Cardiac muscle cell (in vitro differentiated cells and primary cell): ENCODE data around the gene SLC5A11. TPM values are rescaled to one million over a fixed set of nuclear protein-coding genes. Genes with fewer than 3 reads are reported as not detected.

ENCODE experiments used
- DNase-seq, 2 donors: peaks; one replicate each; pipeline versions ENCODE4 v3.0.0 to v3.0.0-alpha.2; 2010 to 2017; ENCODE audit warnings: low read depth in 1 of 2, low spot score in 1 of 2
- H3K27ac ChIP-seq: fragments of 200-600 bp; sonication (generic); 2 replicates; pipeline ENCODE4 v1.5.1; 2016
- H3K27me3 ChIP-seq: fragments of 200-600 bp; sonication (generic); 2 replicates; pipeline ENCODE4 v1.6.0; 2016; ENCODE audit warnings: control low read depth
- H3K36me3 ChIP-seq: fragments of 200-600 bp; sonication (generic); 2 replicates; pipeline ENCODE4 v1.5.1; 2016; ENCODE audit warnings: control low read depth
- H3K4me1 ChIP-seq: fragments of 200-600 bp; sonication (generic); 2 replicates; pipeline ENCODE4 v1.8.1; 2017; ENCODE audit warnings: low read depth, mild to moderate bottlenecking, mixed run types
- H3K4me3 ChIP-seq: fragments of 200-600 bp; sonication (generic); 2 replicates; pipeline ENCODE4 v1.5.1; 2016; ENCODE audit warnings: mild to moderate bottlenecking
- H3K9me3 ChIP-seq: fragments of 200-600 bp; sonication (generic); 2 replicates; pipeline ENCODE4 v1.5.1; 2017; ENCODE audit warnings: low read depth, mild to moderate bottlenecking, control low read depth
- polyA plus RNA-seq: library from polyadenylated mRNA; unstranded; fragments of >200 nt; fragmentation: Nextera tagmentation; extraction: Ambion mirVana; gene quantifications from 2 replicates; pipeline ENCODE4 v1.2.1, GENCODE V29; 2016
- total RNA-seq: library from RNA; depleted of rRNA; stranded (reverse); fragments of >200 nt; gene quantifications from 2 replicates; pipeline ENCODE4 v1.2.3, GENCODE V29; 2016
- TF ChIP-seq, protein P1 (sequence below): IDR thresholded peaks from 2 replicates; pipeline ENCODE4 v1.5.1; 2012; ENCODE audit warnings: low read depth, mild to moderate bottlenecking, low read length

SLC5A11 gene
- total and polyA plus RNA-seq, 2 experiments from 2014 or later: not detected

GRCh38 chr16:24826817-24827566 is 18.8 kb upstream of the SLC5A11 start:
- TF ChIP-seq, protein P1, sequence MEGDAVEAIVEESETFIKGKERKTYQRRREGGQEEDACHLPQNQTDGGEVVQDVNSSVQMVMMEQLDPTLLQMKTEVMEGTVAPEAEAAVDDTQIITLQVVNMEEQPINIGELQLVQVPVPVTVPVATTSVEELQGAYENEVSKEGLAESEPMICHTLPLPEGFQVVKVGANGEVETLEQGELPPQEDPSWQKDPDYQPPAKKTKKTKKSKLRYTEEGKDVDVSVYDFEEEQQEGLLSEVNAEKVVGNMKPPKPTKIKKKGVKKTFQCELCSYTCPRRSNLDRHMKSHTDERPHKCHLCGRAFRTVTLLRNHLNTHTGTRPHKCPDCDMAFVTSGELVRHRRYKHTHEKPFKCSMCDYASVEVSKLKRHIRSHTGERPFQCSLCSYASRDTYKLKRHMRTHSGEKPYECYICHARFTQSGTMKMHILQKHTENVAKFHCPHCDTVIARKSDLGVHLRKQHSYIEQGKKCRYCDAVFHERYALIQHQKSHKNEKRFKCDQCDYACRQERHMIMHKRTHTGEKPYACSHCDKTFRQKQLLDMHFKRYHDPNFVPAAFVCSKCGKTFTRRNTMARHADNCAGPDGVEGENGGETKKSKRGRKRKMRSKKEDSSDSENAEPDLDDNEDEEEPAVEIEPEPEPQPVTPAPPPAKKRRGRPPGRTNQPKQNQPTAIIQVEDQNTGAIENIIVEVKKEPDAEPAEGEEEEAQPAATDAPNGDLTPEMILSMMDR: no peak
- no peak for DNase-seq

DNA sequence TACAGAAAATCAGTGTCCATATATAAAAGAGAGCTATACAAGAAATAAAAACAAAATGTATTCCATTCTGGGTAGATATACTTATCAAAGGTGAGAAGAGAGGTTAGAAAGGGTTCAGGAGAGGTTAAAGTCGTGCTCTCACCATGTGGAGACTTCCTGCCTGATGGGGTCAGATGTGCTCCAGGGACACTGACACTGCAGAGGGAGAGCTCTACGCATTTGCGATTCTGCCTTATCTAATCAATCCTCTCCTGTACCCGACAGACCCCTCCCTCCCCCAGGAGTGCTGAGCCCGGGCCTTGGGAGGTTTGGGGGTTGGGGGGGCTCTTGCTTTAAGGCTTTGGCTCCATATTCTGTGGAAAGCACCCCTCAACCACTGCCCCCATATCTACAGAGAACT is 16.6 kb upstream of the SLC5A11 start:
- Histone ChIP-seq H3K36me3 (peaks cover 10% of the 10 kb centered on the region), H3K27ac (no peak overlapping the region), H3K27me3 (no peaks in the 10 kb centered on the region), H3K4me1 (peaks cover 6% of the 10 kb centered on the region), H3K9me3 (no peaks in the 10 kb centered on the region), H3K4me3 (no peak overlapping the region)
- TF ChIP-seq, protein P1: no peak
- DNase-seq: no peak

More at GRCh38 chr16:24826817-24827566, 18.8 kb upstream of the SLC5A11 start:
- H3K4me1 ChIP-seq: peaks cover 6% of the 10 kb centered on the region
- H3K4me3 ChIP-seq: no peak overlapping the region
- no peaks in the 10 kb centered on the region for H3K27me3 ChIP-seq
- H3K9me3 ChIP-seq: no peaks in the 10 kb centered on the region
- no peak overlapping the region for H3K27ac ChIP-seq
- H3K36me3 ChIP-seq: peaks cover 29% of the 10 kb centered on the region

DNA sequence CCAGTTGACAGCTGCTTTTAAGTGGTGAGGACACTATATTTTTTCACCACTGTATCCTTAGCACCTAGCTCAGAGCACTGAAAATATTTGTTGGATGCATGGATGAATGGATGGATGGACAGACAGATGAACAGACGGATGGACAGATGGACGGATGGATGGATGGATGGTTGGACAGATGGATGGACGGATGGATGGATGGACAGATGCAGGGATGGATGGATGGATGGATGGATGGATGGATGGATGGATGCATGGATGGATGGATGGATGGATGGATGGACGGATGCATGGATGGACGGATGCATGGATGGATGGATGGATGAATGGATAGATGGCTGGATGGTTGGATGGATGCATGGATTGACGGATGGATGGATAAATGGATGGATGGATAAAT is 12.4 kb upstream of the SLC5A11 start:
- H3K27me3 ChIP-seq: no peaks in the 10 kb centered on the region
- H3K9me3 ChIP-seq: no peaks in the 10 kb centered on the region
- H3K4me1 ChIP-seq: peaks cover 6% of the 10 kb centered on the region
- no peak for DNase-seq
- no peak overlapping the region for H3K4me3 ChIP-seq
- H3K27ac ChIP-seq: no peak overlapping the region
- TF ChIP-seq, protein P1: no peak
- no peaks in the 10 kb centered on the region for H3K36me3 ChIP-seq

GRCh38 chr16:24834459-24835335 is 11.1 kb upstream of the SLC5A11 start:
- Histone ChIP-seq H3K27me3 (no peaks in the 10 kb centered on the region), H3K4me3 (no peak overlapping the region), H3K36me3 (no peaks in the 10 kb centered on the region), H3K4me1 (no peaks in the 10 kb centered on the region), H3K9me3 (no peaks in the 10 kb centered on the region), H3K27ac (no peak overlapping the region)
- peak; percentile 53 to 54 for DNase-seq
- TF ChIP-seq, protein P1: peak; percentile 74

GRCh38 chr16:24836836-24837235 is 8.9 kb upstream of the SLC5A11 start:
- no peak for DNase-seq
- TF ChIP-seq, protein P1: no peak

More at GRCh38 chr16:24836836-24837235, 8.9 kb upstream of the SLC5A11 start:
- no peaks in the 10 kb centered on the region for H3K9me3 ChIP-seq
- H3K27ac ChIP-seq: no peak overlapping the region
- no peak overlapping the region for H3K4me3 ChIP-seq
- H3K4me1 ChIP-seq: no peaks in the 10 kb centered on the region
- no peaks in the 10 kb centered on the region for H3K36me3 ChIP-seq
- no peaks in the 10 kb centered on the region for H3K27me3 ChIP-seq
